ENCODE results near the gene RUBCNL.

RUBCNL gene

GRCh38 chr13:46359714-46360113, 27.3 kb downstream of the RUBCNL start:
- no peak overlapping the region for H3K4me3 ChIP-seq (replicated peaks; ENCODE audit: low read depth, low read length)
- DNase-seq (ENCODE audit: extremely low read depth, insufficient read length): no peak
- H3K36me3 ChIP-seq (ENCODE audit: control insufficient read depth, insufficient read depth, low read length): no peaks in the 10 kb centered on the region; the same call in none of the 2 replicates
- no peak for TF ChIP-seq CTCF (IDR thresholded peaks at IDR 0.05; ENCODE audit: insufficient read depth, low read length, poor library complexity, severe bottlenecking)
- H3K27me3 ChIP-seq (replicated peaks; ENCODE audit: control insufficient read depth, insufficient read depth, low read length): no peaks in the 10 kb centered on the region

- no peak for DNase-seq (ENCODE audit: extremely low read depth, insufficient read length)
- no peak for TF ChIP-seq CTCF (IDR thresholded peaks at IDR 0.05; ENCODE audit: insufficient read depth, low read length, poor library complexity, severe bottlenecking)
- H3K4me3 ChIP-seq (replicated peaks; ENCODE audit: low read depth, low read length): no peak overlapping the region
- no peaks in the 10 kb centered on the region for H3K27me3 ChIP-seq (replicated peaks; ENCODE audit: control insufficient read depth, insufficient read depth, low read length)
- no peaks in the 10 kb centered on the region; the same call in none of the 2 replicates for H3K36me3 ChIP-seq (ENCODE audit: control insufficient read depth, insufficient read depth, low read length)
These were observed 31.0 kb downstream of the RUBCNL start for GRCh38 chr13:46355901-46356590.

GRCh38 chr13:46355088-46355468, 32.0 kb downstream of the RUBCNL start:
- no peak for TF ChIP-seq CTCF (IDR thresholded peaks at IDR 0.05; ENCODE audit: insufficient read depth, low read length, poor library complexity, severe bottlenecking)
- DNase-seq (ENCODE audit: extremely low read depth, insufficient read length): no peak
- H3K4me3 ChIP-seq (replicated peaks; ENCODE audit: low read depth, low read length): no peak overlapping the region
- no peaks in the 10 kb centered on the region; the same call in none of the 2 replicates for H3K36me3 ChIP-seq (ENCODE audit: control insufficient read depth, insufficient read depth, low read length)
- H3K27me3 ChIP-seq (replicated peaks; ENCODE audit: control insufficient read depth, insufficient read depth, low read length): no peaks in the 10 kb centered on the region

- Histone ChIP-seq H3K27me3 (replicated peaks; ENCODE audit: control insufficient read depth, insufficient read depth, low read length) (no peaks in the 10 kb centered on the region), H3K4me3 (replicated peaks; ENCODE audit: low read depth, low read length) (no peak overlapping the region), H3K36me3 (ENCODE audit: control insufficient read depth, insufficient read depth, low read length) (no peaks in the 10 kb centered on the region; the same call in none of the 2 replicates)
- no peak for TF ChIP-seq CTCF (IDR thresholded peaks at IDR 0.05; ENCODE audit: insufficient read depth, low read length, poor library complexity, severe bottlenecking)
- peak; percentile 37 for DNase-seq (ENCODE audit: extremely low read depth, insufficient read length)
These were observed 32.6 kb downstream of the RUBCNL start for GRCh38 chr13:46354156-46355087.

- Histone ChIP-seq H3K36me3 (ENCODE audit: control insufficient read depth, insufficient read depth, low read length) (no peaks in the 10 kb centered on the region; the same call in none of the 2 replicates), H3K4me3 (replicated peaks; ENCODE audit: low read depth, low read length) (no peak overlapping the region), H3K27me3 (replicated peaks; ENCODE audit: control insufficient read depth, insufficient read depth, low read length) (no peaks in the 10 kb centered on the region)
- TF ChIP-seq CTCF (IDR thresholded peaks at IDR 0.05; ENCODE audit: insufficient read depth, low read length, poor library complexity, severe bottlenecking): no peak
- DNase-seq (ENCODE audit: extremely low read depth, insufficient read length): no peak
These were observed 34.2 kb downstream of the RUBCNL start for GRCh38 chr13:46352805-46353204.

Data from GM06990 (cell line).